ENCODE results near the gene KRTAP4-6.
"Not testable (repeated sequence)": the region's sequence is repeated elsewhere in the genome, so short reads cannot be mapped to it uniquely, and the experiment has no call there.

KRTAP4-6 gene

GRCh38 chr17:41147531-41148204 lies 7.3 kb upstream of the KRTAP4-6 start:
- no peak for DNase-seq (ENCODE audit: low read depth in 2 of 2)

- DNase-seq (ENCODE audit: low read depth in 2 of 2) = no peak
These were observed 4.9 kb upstream of the KRTAP4-6 start for GRCh38 chr17:41145261-41145660.

GRCh38 chr17:41144846-41145245 lies 4.5 kb upstream of the KRTAP4-6 start:
- no peak for DNase-seq (ENCODE audit: low read depth in 2 of 2)

GRCh38 chr17:41141361-41141760 lies 1.0 kb upstream of the KRTAP4-6 start:
- DNase-seq (ENCODE audit: low read depth in 2 of 2) = no peak

GRCh38 chr17:41139865-41140264 lies 479 bp downstream of the KRTAP4-6 start:
- DNase-seq (ENCODE audit: low read depth in 2 of 2) = not testable (repeated sequence)

GRCh38 chr17:41133880-41134735 lies 6.2 kb downstream of the KRTAP4-6 start:
- DNase-seq (ENCODE audit: low read depth in 2 of 2) = no peak

GRCh38 chr17:41131979-41132378 lies 8.4 kb downstream of the KRTAP4-6 start:
- DNase-seq (ENCODE audit: low read depth in 2 of 2) = no peak

GRCh38 chr17:41127371-41127770 lies 13.0 kb downstream of the KRTAP4-6 start:
- DNase-seq (ENCODE audit: low read depth in 2 of 2) = no peak

- no peak for DNase-seq (ENCODE audit: low read depth in 2 of 2)
These were observed 13.9 kb downstream of the KRTAP4-6 start for GRCh38 chr17:41126412-41126811.

GRCh38 chr17:41125064-41125463 lies 15.3 kb downstream of the KRTAP4-6 start:
- DNase-seq (ENCODE audit: low read depth in 2 of 2) = no peak

- not testable (repeated sequence) for DNase-seq (ENCODE audit: low read depth in 2 of 2)
These were observed 16.4 kb downstream of the KRTAP4-6 start, which contains the start of gene KRTAP4-12 for GRCh38 chr17:41123991-41124371. KRTAP4-12 (minus strand) TSS chr17:41124182; CDS start chr17:41124122, 60 bp downstream.

- not testable (repeated sequence) for DNase-seq (ENCODE audit: low read depth in 2 of 2)
These were observed 16.9 kb downstream of the KRTAP4-6 start for GRCh38 chr17:41123292-41123990.

- DNase-seq (ENCODE audit: low read depth in 2 of 2) = no peak
These were observed 18.6 kb downstream of the KRTAP4-6 start for GRCh38 chr17:41121742-41122141.

GRCh38 chr17:41119696-41120690 lies 20.4 kb downstream of the KRTAP4-6 start:
- DNase-seq (ENCODE audit: low read depth in 2 of 2) = not testable (repeated sequence)

- no peak for DNase-seq (ENCODE audit: low read depth in 2 of 2)
These were observed 21.6 kb downstream of the KRTAP4-6 start for GRCh38 chr17:41118721-41119120.

- DNase-seq (ENCODE audit: low read depth in 2 of 2) = not testable (repeated sequence)
These were observed 22.4 kb downstream of the KRTAP4-6 start, which contains the start of gene KRTAP4-11 for GRCh38 chr17:41117846-41118386. KRTAP4-11 (minus strand) TSS chr17:41118373; CDS start chr17:41118315, 58 bp downstream.

- DNase-seq (ENCODE audit: low read depth in 2 of 2) = no peak
These were observed 24.0 kb downstream of the KRTAP4-6 start for GRCh38 chr17:41116297-41116696.

- no peak for DNase-seq (ENCODE audit: low read depth in 2 of 2)
These were observed 29.0 kb downstream of the KRTAP4-6 start for GRCh38 chr17:41111151-41111885.

GRCh38 chr17:41108728-41109386 lies 31.5 kb downstream of the KRTAP4-6 start:
- not testable (repeated sequence) for DNase-seq (ENCODE audit: low read depth in 2 of 2)

All from stimulated activated CD8-positive, alpha-beta memory T cell treated with anti-CD3 and anti-CD28 coated beads, Interleukin-7, amount 100 ng/mL, for 4 hours (primary cell).